NCI-H2081 treated with DMSO at 0.1 percent for 48 hours (cell line): ENCODE data around the gene UGCG.

ENCODE experiments used
- DNase-seq: peaks from one replicate; lab custom pipeline; 2025; lab: John Stamatoyannopoulos, UW

UGCG gene

GRCh38 chr9:111984086-111984802 is 87.6 kb downstream of the UGCG start:
- DNase-seq: no peak
